GM13976 (cell line): ENCODE results near the gene KRT74.

Source experiments
- DNase-seq: peaks from one replicate; pipeline ENCODE4 v3.0.0; 2012; ENCODE audit warnings: low spot score
- in situ Hi-C: fragments of 300-500 bp; cut with MboI; formaldehyde crosslinking; loops from one replicate; pipeline ENCODE4 v1.12.0; 2022; ENCODE audit warnings: low sequenced_read_pairs, mixed read lengths, inconsistent platforms; ENCODE audit not compliant: unreplicated experiment
- TF ChIP-seq, protein P1 (sequence below): IDR thresholded peaks from 2 replicates; pipeline ENCODE4 v1.5.1; 2012; ENCODE audit warnings: borderline replicate concordance, mild to moderate bottlenecking; ENCODE audit not compliant: insufficient read depth; ENCODE audit errors: extremely low read depth, missing control alignments, control extremely low read depth

KRT74 gene

DNA sequence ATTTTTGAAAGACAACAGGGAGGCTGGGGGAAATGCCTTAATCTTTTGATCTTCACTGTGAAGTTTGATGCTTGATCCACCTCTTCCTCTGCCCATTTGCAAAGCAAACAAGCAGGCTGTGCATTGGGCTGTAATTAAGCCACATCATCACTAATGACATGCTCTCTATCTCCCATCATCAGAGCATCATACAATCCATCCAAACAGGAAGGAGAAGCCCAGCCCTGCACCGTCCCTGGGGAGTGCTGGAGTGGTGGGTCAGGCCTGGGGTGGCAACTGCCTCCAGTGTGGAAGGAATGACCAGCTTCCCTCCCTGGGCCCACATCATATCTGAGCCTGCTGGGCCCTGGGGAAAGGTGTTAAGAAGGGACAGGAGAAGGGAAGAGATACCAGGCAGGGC lies 6.9 kb upstream of the KRT74 start:
- TF ChIP-seq, protein P1, sequence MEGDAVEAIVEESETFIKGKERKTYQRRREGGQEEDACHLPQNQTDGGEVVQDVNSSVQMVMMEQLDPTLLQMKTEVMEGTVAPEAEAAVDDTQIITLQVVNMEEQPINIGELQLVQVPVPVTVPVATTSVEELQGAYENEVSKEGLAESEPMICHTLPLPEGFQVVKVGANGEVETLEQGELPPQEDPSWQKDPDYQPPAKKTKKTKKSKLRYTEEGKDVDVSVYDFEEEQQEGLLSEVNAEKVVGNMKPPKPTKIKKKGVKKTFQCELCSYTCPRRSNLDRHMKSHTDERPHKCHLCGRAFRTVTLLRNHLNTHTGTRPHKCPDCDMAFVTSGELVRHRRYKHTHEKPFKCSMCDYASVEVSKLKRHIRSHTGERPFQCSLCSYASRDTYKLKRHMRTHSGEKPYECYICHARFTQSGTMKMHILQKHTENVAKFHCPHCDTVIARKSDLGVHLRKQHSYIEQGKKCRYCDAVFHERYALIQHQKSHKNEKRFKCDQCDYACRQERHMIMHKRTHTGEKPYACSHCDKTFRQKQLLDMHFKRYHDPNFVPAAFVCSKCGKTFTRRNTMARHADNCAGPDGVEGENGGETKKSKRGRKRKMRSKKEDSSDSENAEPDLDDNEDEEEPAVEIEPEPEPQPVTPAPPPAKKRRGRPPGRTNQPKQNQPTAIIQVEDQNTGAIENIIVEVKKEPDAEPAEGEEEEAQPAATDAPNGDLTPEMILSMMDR, result no peak
- DNase-seq, result no peak
- in situ Hi-C loops, result loop anchor here (10.0 kb wide), 1 partner anchor 294 kb away; no protein-coding TSS in a partner anchor

DNA sequence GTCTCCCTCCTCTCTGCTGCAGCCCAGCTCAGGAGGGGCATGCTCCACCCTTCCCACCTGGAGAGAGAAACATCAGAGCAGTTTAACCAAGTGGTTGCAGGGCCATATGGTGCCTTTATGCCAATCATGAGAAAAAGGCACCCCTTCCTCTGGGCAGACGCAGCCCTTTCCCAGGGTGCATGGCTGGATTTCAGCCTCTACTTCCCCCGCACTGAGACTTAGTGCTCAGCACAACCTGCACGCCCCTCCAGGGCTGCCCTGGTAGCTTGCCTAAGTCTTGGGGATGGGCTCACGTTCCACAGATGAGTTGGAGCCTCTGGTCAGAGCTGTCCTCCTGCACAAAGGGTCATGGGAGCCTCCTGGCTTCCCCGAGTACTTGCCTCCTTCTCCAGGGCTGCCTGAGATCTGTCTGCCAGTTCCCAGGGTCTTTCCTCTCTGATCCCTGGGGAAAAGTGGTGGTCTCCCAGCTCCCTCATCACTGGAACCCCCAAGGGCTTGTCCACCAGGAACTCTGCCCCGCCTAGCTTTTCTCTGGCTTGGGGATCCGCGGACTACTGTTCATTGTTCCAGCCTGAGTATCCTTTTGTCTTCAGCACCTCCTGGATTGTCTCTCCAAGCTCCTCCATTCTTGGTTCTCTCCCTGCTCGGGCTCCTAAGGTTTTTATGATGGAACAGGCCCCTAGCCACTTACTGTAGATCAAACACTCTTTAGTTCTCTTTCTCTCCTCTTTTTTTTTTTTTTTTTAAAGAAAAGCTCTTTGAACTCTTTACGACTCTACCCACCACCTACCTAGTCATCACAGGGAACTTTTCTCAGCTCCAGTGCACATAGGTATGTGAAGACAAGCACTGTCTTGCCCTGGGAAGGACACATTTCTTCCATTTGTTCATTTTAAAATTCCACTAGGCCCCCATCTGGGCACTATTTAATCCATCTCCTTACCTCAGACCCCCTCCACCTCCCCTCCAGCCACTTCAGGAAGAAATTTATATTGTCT lies 6.1 kb upstream of the KRT74 start:
- no peak for DNase-seq
- in situ Hi-C loops, result loop anchor here (10.0 kb wide), 1 partner anchor 295 kb away; no protein-coding TSS in a partner anchor
- TF ChIP-seq, protein P1, result no peak

DNA sequence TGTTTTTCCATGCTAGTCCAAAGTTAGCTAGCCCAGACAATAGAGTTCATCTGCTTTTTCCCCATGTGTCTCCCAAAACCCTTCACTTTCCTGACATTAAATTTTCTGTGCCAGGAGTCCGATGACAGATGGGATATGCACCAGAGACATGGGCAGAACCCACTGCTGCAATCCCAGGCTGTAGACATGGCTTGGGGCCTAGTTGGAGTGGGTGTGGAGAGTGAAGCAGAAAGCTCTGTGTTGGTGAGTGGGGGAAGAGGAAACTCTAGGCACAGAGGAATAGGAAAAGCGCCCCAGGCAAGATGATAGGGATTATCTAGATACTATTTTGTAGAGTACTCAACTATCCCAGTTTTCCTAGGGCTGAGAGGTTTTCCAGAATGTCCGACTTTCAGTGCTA lies 4.8 kb upstream of the KRT74 start:
- no peak for DNase-seq
- in situ Hi-C loops, result no loop called here
- TF ChIP-seq, protein P1, result no peak

DNA sequence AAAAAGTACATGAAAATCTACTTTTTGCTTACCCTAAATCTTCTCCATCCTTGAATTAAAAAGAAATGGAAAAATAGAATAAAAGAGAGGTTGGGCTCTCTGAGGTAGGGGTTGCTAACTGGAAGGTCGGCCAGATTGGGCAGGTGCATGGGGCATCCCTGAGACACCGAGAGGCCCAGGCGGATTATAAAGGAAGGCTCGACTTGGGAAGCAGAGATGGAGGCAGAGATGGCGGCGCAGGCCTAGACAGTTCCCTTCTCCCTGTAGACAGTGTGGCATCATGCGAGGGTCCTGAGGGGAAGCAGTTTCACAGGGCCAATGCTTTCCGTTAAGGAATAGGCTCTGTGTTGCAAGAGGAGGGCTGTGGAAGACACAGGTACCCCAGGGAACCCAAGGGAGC lies 3.7 kb upstream of the KRT74 start:
- no peak for DNase-seq
- in situ Hi-C loops, result no loop called here
- TF ChIP-seq, protein P1, result no peak

DNA sequence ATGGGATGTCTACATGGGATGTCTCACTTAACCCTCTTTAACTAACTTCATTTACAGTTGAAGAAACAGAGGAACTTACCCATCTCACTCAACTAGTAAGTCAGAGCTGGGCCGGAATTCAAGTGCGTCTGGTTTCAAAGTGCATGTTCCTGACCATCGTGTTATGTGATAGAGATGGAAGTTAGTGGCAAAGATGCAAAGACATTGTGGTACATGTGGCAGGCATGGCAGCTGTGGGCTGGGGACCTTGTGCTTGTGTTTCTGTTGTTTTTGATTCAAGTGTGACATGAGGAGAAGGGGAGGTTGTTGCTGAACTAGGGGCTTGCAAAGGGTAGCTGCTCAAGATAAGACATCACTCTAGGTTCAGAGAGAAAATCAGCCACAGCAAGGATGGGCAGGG lies 2.3 kb upstream of the KRT74 start:
- DNase-seq, result no peak
- in situ Hi-C loops, result no loop called here
- TF ChIP-seq, protein P1, result no peak

DNA sequence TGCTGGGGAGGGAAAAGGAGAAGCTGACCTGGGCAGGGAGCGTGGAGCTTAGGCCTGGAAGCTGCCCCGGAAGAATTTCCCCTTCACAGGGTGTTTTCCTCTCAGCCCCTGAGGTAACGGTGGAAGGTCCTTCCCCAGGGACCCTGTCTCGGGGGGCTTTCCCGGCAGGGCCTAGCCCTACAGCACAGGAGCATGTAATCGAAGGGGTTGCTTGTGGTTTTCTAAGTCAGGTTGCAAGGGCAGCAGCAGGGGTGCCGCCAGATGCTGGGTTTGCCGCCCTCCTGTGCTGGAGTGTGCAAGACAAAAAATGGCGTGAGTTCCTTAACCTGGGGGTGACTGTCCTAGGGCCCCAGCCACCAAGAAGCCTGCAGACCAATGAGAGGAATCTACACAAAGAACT lies 1.6 kb upstream of the KRT74 start:
- no peak for DNase-seq
- in situ Hi-C loops, result no loop called here
- TF ChIP-seq, protein P1, result no peak

DNA sequence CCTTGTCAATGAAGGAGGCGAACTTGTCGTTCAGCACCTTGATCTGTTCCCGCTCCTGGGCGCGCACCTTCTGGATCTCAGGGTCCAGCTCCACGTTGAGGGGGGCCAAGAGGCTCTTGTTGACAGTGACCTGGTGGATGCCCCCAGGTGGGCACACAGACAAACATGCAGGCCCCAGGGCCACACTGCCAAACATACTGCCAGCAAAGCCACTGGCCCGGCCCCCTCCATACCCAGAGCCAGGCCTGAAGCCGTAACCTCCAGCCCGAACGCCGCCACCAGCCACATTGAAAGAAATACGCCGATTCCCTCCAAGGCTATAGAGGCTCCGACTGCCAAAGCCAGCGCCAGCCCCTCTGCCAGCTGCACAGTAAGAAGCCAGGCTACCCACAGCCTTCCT lies 337 bp downstream of the KRT74 start:
- in situ Hi-C loops, result no loop called here
- TF ChIP-seq, protein P1, result no peak
- DNase-seq, result no peak
